RPMI7951 (cell line): Measurements from ENCODE around the gene PCDH11X. TPM values are rescaled to one million over a fixed set of nuclear protein-coding genes. Genes with fewer than 3 reads are reported as not detected.
"Not testable (repeated sequence)": the region's sequence is repeated elsewhere in the genome, so short reads cannot be mapped to it uniquely, and the experiment has no call there.

ENCODE experiments used
- DNase-seq: peaks from one replicate; pipeline ENCODE4 v3.0.0-alpha.2; 2012; ENCODE audit warnings: low read depth
- total RNA-seq: library from RNA; depleted of rRNA; stranded (reverse); fragments of >200 nt; shearing (Covaris generic); gene quantifications from 2 replicates; pipeline ENCODE4 v1.2.3, GENCODE V29; 2014; rRNA removed

The PCDH11X gene
- total RNA-seq, result not detected in 2 replicates

GRCh38 chrX:91779135-91779534 lies at the start of gene PCDH11X:
Gene PCDH11X (plus strand): TSS chrX:91779375. CDS start chrX:91835505, 56,130 bp downstream.
- not testable (repeated sequence) for DNase-seq

- not testable (repeated sequence) for DNase-seq
These were observed 31.7 kb upstream of the PCDH11X start for GRCh38 chrX:91747446-91747845.

DNA sequence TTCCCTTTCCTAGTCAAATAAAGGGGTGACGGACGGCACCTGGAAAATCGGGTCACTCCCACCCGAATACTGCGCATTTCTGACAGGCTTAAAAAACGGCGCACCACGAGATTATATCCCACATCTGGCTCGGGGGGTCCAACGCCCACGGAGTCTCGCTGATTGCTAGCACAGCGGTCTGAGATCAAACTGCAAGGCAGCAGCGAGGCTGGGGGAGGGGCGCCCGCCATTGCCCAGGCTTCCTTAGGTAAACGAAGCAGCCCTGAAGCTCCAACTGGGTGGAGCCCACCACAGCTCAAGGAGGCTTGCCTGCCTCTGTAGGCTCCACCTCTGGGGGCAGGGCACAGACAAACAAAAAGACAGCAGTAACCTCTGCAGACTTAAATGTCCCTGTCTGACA lies 26.2 kb upstream of the PCDH11X start:
- DNase-seq, result not testable (repeated sequence)

DNA sequence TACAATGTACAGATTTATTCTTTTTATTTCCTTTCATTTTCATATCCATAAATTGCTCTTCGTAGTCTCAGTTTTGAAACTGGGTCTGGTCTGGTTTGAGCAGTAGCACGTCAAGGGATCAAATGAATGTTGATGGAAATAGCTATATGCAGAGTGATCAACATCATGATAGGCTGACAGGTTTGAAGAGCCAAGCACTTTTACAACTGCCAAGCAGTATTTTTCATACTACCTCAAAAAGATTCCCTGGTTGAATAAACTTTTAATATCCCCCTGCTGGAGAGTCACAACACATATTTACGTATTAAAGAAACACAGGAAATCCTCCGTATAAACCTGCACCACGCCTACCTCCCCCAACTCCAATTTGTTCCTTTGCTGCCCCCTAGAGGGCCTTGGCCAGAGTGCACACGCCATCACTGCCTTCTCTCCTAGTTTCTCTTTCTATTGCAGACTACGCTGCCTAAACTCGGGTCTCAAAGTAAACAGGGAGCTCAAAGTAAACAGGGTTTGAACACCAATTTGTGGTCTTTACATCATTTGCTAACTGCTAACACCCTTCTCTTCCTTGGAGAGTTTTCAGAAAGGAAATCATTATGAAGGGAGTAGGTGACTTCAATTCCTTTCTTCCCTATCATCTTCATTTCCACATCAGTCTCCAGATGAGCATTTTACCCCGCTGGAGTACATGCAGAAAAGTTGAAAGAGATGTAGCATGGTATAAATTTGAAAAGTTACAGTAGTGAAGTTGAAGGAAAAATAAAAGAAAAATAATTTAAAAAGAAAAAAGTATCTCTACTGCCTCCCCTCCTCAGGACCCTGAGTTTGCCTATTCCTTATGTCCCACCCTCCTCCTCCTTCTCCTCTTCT lies 8.3 kb upstream of the PCDH11X start:
- DNase-seq, result not testable (repeated sequence)

DNA sequence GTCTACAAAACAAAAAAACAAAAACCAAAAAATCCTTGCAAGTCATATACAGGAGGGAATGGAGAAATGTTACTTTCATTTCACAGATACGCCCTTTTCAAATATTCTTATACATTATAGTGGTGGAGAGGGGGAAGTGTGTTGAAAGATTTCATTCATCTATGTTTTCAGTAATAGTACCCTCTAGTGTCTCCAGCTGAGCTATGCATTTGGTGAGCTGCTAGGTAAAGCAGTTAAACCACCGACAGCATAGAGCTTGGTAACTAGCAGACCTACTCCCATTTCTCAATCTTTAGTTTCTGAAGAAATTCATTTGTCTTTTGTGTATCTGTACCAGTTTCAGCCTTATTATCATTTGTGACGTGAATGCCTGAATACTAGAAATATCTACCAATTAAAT lies 5.2 kb upstream of the PCDH11X start:
- not testable (repeated sequence) for DNase-seq

- DNase-seq, result not testable (repeated sequence)
These were observed 833 bp downstream of the PCDH11X start for GRCh38 chrX:91780008-91780407.

DNA sequence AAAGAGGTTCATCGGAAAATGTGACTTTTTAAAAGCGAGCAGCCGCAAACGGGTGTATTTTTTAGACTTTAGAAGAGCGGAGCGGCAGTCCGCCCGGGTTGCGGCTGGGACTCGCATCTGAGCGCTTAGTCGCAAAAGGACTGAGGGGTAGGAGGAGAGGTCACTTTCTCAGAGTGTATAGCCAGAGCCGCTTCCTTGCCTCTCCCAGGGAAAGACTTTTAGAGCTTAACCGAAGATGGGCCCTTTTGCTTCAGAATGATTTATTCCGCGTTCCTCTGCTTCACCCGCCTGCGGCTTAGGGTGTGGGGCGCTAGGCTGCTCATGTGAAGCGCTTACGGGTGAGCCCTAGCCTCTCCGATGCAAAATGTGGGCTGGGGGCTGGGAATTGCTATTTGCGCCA lies 1.5 kb downstream of the PCDH11X start:
- DNase-seq, result not testable (repeated sequence)

DNA sequence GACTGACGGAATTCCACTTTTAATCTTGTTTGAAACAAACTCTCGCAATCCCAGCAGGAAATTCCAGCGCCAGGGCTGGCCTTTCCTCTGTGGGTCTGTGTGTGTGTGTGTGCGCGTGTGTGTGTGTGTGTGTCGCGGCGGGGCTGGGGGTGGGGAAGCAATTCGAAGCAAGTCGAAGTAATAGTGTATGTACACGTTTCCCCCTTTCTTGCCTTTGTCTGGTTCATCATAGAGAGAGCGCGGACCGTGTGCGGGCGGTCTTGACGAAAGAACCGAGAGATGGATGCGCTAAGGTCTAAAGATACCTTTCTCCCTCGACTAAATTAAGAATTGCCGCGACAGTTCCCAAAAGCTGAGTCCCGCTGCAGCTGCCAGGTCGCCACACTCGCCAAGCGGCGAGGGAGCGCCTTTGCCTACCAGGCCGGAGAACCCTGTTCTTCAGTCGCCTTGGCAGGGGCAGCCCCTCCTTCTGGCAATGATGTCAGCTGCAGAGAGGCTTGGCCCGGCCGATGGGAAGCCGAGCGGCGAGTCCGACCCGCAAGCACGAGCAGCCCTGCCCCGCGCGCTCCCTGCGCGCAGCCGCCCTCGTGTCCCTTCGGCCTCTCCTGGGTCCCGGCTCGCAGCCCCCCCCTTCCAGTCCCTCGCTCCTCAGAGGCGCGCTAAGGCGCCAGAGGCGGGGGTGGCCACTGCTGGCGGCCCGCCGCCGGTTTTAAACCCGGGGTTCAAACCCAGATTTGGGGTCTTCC lies 2.6 kb downstream of the PCDH11X start:
- not testable (repeated sequence) for DNase-seq

DNA sequence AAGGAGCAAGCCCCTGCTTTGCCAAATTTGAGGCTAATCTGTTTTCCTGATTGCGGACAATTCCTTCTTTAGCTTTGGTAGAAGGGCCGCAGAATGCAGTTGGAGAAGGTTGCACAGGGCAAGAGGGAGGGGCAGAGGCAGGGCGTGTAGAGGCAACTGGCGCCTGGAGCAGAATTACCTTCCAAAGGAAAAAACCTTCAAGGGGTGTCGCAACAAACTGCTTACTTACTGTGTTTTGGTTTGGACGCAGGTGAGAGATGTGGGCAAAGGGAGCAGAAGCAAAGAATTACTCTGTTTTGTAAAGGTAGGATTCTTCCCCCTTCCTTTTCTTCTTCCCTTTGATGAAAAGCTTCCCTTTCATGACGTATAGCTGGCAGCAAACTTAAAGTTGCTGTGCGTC lies 3.6 kb downstream of the PCDH11X start:
- DNase-seq, result not testable (repeated sequence)

DNA sequence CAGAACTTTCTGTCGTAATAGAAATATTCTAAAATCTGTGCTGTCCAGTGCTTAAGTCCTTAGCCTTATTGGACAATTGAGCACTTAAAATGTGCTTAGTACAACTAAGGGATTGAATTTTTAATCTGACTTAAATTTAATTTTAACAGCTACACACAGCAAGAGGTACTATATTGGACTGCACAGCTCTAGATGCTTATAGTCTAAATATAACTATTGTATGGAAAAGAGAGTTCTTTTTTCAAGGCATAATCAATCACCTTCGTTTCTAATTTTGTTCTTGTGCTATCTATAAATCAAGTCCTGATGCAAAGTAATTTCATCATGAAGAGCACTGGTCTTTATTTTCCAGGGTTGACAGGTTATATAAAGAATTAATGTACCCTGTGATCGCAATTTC lies 38.4 kb downstream of the PCDH11X start:
- not testable (repeated sequence) for DNase-seq

- not testable (repeated sequence) for DNase-seq
These were observed 46.1 kb downstream of the PCDH11X start for GRCh38 chrX:91825321-91825720.
